CD4-positive, CD25-positive, alpha-beta regulatory T cell (primary cell): ENCODE measurements around the gene SBF1. TPM values are rescaled to one million over a fixed set of nuclear protein-coding genes. Genes with fewer than 3 reads are reported as not detected.

Source experiments
- ATAC-seq, 2 donors: fragments of 150-1000 bp; cut with Tn5 transposase; one replicate each; pipeline ENCODE4 v1.10.0; 2021; ENCODE audit warnings: low read depth in 2 of 2, moderate number of reproducible peaks in 2 of 2, moderate library complexity in 1 of 2
- DNase-seq, 3 donors: peaks; one replicate each; pipeline versions ENCODE4 v3.0.0 to v3.0.0-alpha.2; 2012 to 2022; ENCODE audit warnings: mixed read lengths in 1 of 3
- H3K27ac ChIP-seq: one replicate; pipeline ENCODE4 v1.7.0; 2013; ENCODE audit warnings: mild to moderate bottlenecking, low read length; ENCODE audit not compliant: insufficient read depth, poor library complexity, severe bottlenecking
- H3K27me3 ChIP-seq: one replicate; pipeline ENCODE4 v1.7.0; 2013; ENCODE audit warnings: low read length; ENCODE audit not compliant: control insufficient read depth, insufficient read depth
- H3K36me3 ChIP-seq: one replicate; pipeline ENCODE4 v1.7.0; 2013; ENCODE audit warnings: mild to moderate bottlenecking, low read length, moderate library complexity; ENCODE audit not compliant: control insufficient read depth, insufficient read depth
- H3K4me1 ChIP-seq: 2 replicates; pipeline ENCODE4 v1.7.0; 2013; ENCODE audit warnings: mild to moderate bottlenecking, low read length; ENCODE audit not compliant: insufficient read depth, control insufficient read depth, poor library complexity, severe bottlenecking
- H3K4me3 ChIP-seq: one replicate; pipeline ENCODE4 v1.7.0; 2013; ENCODE audit warnings: low read depth, mild to moderate bottlenecking, low read length, moderate library complexity
- H3K9me3 ChIP-seq, 2 experiments: 1 replicate in 1 of 2; 2 replicates in 1 of 2; pipeline ENCODE4 v1.7.0; 2013; ENCODE audit warnings: low read length in 2 of 2, mild to moderate bottlenecking in 1 of 2, moderate library complexity in 1 of 2; ENCODE audit not compliant: control insufficient read depth in 2 of 2
- H3K27ac Mint-ChIP-seq, 3 donors: one replicate each; pipeline ENCODE4 v1.8.0; 2020 to 2022; ENCODE audit warnings: mild to moderate bottlenecking in 3 of 3, mixed read lengths in 3 of 3, moderate library complexity in 2 of 3
- H3K27me3 Mint-ChIP-seq: one replicate; pipeline ENCODE4 v1.8.0; 2022; ENCODE audit warnings: mild to moderate bottlenecking, mixed read lengths
- H3K36me3 Mint-ChIP-seq: one replicate; pipeline ENCODE4 v1.8.0; 2020; ENCODE audit warnings: mixed read lengths
- H3K4me1 Mint-ChIP-seq, 4 donors: one replicate each; pipeline ENCODE4 v1.8.0; 2020 to 2022; ENCODE audit warnings: mixed read lengths in 4 of 4, mild to moderate bottlenecking in 1 of 4
- H3K4me3 Mint-ChIP-seq, 4 donors: one replicate each; pipeline ENCODE4 v1.8.0; 2020 to 2022; ENCODE audit warnings: mild to moderate bottlenecking in 4 of 4, mixed read lengths in 4 of 4, moderate library complexity in 3 of 4
- H3K9me3 Mint-ChIP-seq, 7 donors: one replicate each; pipeline ENCODE4 v1.8.0; 2020 to 2022; ENCODE audit warnings: mixed read lengths in 7 of 7, mild to moderate bottlenecking in 3 of 7, moderate library complexity in 2 of 7
- polyA plus RNA-seq, 4 donors: library from polyadenylated mRNA; unstranded; fragments of 300-500 nt; fragmentation: Illumina TruSeq; gene quantifications; one replicate each; pipeline ENCODE4 v1.2.3, GENCODE V29; 2021
- total RNA-seq: library from RNA; stranded (reverse); gene quantifications from one replicate; pipeline ENCODE4 v1.2.3, GENCODE V29; 2022

SBF1 gene
- total and polyA plus RNA-seq, 5 donors from 2014 or later, result 16.2 to 220 (median 18.0) TPM

DNA sequence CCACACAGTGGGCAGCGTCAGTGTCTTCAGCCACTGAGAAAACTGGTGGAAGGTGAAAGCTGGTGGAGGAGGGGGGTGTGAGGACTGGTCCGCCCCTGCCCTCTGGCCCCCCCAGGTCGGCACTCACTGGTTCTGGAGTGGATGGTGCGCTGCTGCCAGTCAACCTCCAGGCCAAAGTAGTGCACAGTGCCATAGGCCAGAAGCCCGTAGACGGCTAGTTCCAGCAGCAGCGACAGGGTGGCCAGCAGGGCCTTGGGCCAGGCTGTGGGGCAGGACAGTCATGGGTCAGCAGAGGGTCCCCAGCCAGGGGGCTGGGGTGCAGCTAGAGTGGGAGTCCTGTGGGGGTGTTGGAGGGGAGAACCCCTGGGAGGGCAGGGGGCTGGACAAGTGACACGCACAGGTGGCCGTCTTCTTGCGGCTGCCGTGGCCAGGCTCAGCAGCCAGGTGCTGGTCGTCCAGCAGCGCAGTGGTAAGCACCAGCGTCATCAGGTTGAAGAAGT is 30.5 kb upstream of the SBF1 start:
- Mint-ChIP-seq H3K36me3 (no peaks in the 10 kb centered on the region), H3K4me3 (peak overlapping the region in 2 of 4 donors; percentile 61 to 69), H3K4me1 (peaks cover 0 to 25% (median 14%) of the 10 kb centered on the region in 4 donors), H3K27ac (no peak overlapping the region), H3K27me3 (peaks cover 4% of the 10 kb centered on the region), H3K9me3 (no peaks in the 10 kb centered on the region)
- Histone ChIP-seq H3K4me1 (peaks cover 29% of the 10 kb centered on the region), H3K4me3 (no peak overlapping the region), H3K27ac (no peak overlapping the region), H3K27me3 (no peaks in the 10 kb centered on the region), H3K9me3 (no peaks in the 10 kb centered on the region), H3K36me3 (peaks cover 20% of the 10 kb centered on the region)
- DNase-seq (no peak), ATAC-seq (no peak)

DNA sequence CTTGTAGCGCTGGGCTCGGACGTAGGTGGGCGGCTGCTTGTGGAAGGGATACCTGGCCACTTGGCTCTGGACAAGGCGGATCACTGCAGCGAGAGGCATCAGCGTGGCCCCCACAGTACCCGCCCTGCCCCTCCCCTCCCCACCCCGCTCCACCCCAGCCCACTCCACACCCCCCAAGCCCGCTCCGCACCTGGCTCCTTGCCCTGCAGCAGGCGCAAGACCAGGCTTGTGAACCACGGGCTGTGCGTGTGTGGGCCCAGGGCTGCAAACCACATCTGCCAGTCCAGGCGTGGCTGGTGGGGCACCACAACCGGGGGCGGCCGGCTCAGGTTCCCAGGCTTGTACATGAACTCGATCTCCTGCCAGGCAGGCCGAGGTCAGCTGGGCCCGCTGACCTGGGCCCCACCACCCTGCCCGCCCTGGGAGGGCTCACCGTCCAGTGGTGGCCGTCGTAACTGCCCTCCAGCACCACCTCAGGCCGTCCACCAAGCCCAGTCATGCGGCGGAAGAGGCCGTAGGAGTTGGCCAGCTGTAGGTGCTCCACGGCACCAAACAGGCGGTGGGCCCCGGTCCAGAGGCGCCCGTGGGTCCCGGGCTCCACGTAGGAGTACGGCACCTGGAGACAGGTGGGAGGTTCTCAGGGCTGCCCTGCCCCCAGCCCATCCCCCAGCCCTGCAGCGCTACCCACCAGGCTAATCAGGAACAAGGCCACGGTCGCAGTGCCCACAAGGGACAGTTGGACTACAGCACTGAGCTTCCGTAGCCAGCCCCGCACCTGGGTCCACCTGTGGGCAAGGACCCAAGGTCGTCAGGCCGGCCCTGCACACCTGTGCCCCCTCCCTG is 29.8 kb upstream of the SBF1 start:
- Histone ChIP-seq H3K4me3 (no peak overlapping the region), H3K27me3 (no peaks in the 10 kb centered on the region), H3K4me1 (peaks cover 29% of the 10 kb centered on the region), H3K36me3 (peaks cover 20% of the 10 kb centered on the region), H3K9me3 (no peaks in the 10 kb centered on the region), H3K27ac (no peak overlapping the region)
- ATAC-seq (no peak), DNase-seq (no peak)
- no peaks in the 10 kb centered on the region for H3K36me3 Mint-ChIP-seq
- H3K4me3 Mint-ChIP-seq, result no peak overlapping the region
- H3K27me3 Mint-ChIP-seq, result peaks cover 4% of the 10 kb centered on the region
- no peak overlapping the region for H3K27ac Mint-ChIP-seq
- peaks cover 0 to 24% (median 14%) of the 10 kb centered on the region in 4 donors for H3K4me1 Mint-ChIP-seq
- H3K9me3 Mint-ChIP-seq, result no peaks in the 10 kb centered on the region

- peaks cover 0 to 16% (median 5%) of the 10 kb centered on the region in 4 donors for H3K4me1 Mint-ChIP-seq
- H3K4me3 Mint-ChIP-seq, result no peak overlapping the region
- Histone ChIP-seq H3K9me3 (no peaks in the 10 kb centered on the region), H3K4me1 (peaks cover 19% of the 10 kb centered on the region), H3K4me3 (no peak overlapping the region), H3K27me3 (no peaks in the 10 kb centered on the region), H3K36me3 (peaks cover 20% of the 10 kb centered on the region), H3K27ac (no peak overlapping the region)
- H3K36me3 Mint-ChIP-seq, result no peaks in the 10 kb centered on the region
- ATAC-seq, result no peak
- peaks cover under 1% of the 10 kb centered on the region for H3K27me3 Mint-ChIP-seq
- no peaks in the 10 kb centered on the region for H3K9me3 Mint-ChIP-seq
- H3K27ac Mint-ChIP-seq, result no peak overlapping the region
- DNase-seq, result no peak
Measured at GRCh38 chr22:50503475-50504145, 28.8 kb upstream of the SBF1 start.

DNA sequence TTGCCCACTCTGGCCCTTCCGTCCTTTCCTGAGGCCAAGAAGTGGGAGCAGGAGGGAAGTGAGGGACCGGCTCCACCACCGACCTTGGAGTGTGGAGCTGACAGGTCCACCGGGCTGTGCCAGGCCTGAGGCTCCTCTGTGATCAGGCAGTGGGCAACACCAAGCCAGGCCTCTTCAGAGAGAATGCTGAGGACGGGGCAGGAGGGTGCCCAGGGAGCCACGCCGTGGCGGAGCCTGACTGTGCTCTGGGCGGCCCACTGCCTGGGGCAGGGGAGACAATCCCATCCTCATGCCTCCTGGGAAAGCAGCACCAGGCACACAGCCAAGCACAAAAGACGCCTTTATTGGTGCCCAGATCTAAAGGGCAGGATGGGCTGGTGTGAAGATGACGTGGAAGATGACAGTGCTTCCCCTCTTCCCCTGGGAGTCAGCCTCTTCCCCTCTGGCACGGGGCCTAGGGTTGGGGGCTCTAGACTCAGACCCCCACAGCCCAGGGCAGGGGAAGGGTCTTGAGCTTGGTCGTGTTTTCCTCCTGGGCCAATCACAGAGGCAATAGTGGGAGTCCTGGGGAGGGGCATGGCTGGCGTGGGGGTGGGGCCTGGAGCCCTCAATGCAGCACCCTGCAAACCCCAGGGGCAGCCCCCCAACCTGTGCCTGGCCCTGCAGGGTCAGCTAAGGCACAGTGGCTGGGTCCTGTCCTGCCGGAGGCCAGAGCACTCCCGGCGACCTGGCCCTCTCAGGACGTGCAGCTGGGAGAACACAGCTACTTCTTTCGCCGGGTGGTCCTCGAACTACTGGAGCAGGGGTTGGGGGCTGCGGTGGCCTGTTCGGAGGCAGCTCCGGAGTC is 28.0 kb upstream of the SBF1 start:
- H3K4me1 ChIP-seq, result peaks cover 16% of the 10 kb centered on the region
- H3K36me3 ChIP-seq, result peaks cover 20% of the 10 kb centered on the region
- no peaks in the 10 kb centered on the region for H3K9me3 ChIP-seq
- H3K4me1 Mint-ChIP-seq, result peaks cover 0 to 17% (median 4%) of the 10 kb centered on the region in 4 donors
- no peak for DNase-seq
- H3K36me3 Mint-ChIP-seq, result no peaks in the 10 kb centered on the region
- no peak overlapping the region for H3K27ac ChIP-seq
- no peaks in the 10 kb centered on the region for H3K27me3 ChIP-seq
- H3K4me3 Mint-ChIP-seq, result no peak overlapping the region
- H3K27me3 Mint-ChIP-seq, result no peaks in the 10 kb centered on the region
- no peak overlapping the region for H3K4me3 ChIP-seq
- no peak for ATAC-seq
- no peaks in the 10 kb centered on the region for H3K9me3 Mint-ChIP-seq
- no peak overlapping the region for H3K27ac Mint-ChIP-seq

GRCh38 chr22:50502096-50502495 is 27.3 kb upstream of the SBF1 start:
- H3K27ac Mint-ChIP-seq, result no peak overlapping the region
- Histone ChIP-seq H3K36me3 (peaks cover 20% of the 10 kb centered on the region), H3K9me3 (no peaks in the 10 kb centered on the region), H3K27ac (no peak overlapping the region), H3K27me3 (no peaks in the 10 kb centered on the region), H3K4me3 (no peak overlapping the region), H3K4me1 (peaks cover 16% of the 10 kb centered on the region)
- peak overlapping the region in 1 of 4 donors; percentile 77 for H3K4me3 Mint-ChIP-seq
- no peak for ATAC-seq
- no peaks in the 10 kb centered on the region for H3K27me3 Mint-ChIP-seq
- no peaks in the 10 kb centered on the region for H3K9me3 Mint-ChIP-seq
- peaks cover 0 to 14% (median 4%) of the 10 kb centered on the region in 4 donors for H3K4me1 Mint-ChIP-seq
- no peaks in the 10 kb centered on the region for H3K36me3 Mint-ChIP-seq
- DNase-seq, result no peak

GRCh38 chr22:50500452-50500851 is 25.6 kb upstream of the SBF1 start:
- H3K4me3 Mint-ChIP-seq, result no peak overlapping the region

DNA sequence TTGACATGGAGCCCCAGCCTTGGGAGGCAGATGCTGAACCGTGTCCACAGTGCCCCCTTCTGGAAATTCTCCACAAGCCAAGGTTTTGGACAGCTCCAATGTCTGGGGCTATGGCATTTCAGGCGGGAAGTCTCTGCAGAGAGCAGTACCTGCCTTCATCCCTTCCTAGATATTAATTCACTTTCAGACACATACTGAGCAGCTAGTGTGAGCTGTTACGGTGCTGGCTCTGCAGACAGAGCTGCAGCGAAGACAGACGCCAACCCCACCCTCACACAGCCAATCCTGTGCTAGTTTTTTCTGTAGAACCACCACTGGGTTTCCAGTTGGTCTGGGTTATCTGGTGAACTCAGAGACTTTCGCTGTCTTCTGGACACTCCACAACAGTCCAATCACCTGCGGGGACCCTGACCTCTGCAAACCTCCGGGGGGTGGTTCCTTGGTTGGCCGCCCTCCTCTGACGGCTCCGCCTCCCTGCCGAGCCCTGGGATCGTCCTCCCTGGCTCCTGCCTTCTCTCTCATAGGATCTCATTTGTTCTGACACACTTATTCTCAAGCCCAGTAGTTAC is 23.6 kb upstream of the SBF1 start:
- H3K4me3 ChIP-seq, result no peak overlapping the region
- H3K27ac Mint-ChIP-seq, result no peak overlapping the region
- peak; percentile 74 to 83 for ATAC-seq

More at GRCh38 chr22:50500452-50500851, 25.6 kb upstream of the SBF1 start:
- no peaks in the 10 kb centered on the region for H3K27me3 ChIP-seq
- Mint-ChIP-seq H3K36me3 (no peaks in the 10 kb centered on the region), H3K9me3 (no peaks in the 10 kb centered on the region), H3K27me3 (no peaks in the 10 kb centered on the region), H3K4me1 (peaks cover 0 to 8% (median 4%) of the 10 kb centered on the region in 4 donors), H3K27ac (peak overlapping the region in 1 of 3 donors; percentile 71)
- H3K9me3 ChIP-seq, result no peaks in the 10 kb centered on the region
- H3K36me3 ChIP-seq, result peaks cover 19% of the 10 kb centered on the region
- H3K4me1 ChIP-seq, result no peaks in the 10 kb centered on the region
- ATAC-seq (no peak), DNase-seq (no peak)
- H3K4me3 ChIP-seq, result no peak overlapping the region
- H3K27ac ChIP-seq, result no peak overlapping the region

More for the DNA sequence above, 23.6 kb upstream of the SBF1 start:
- Histone ChIP-seq H3K27ac (no peak overlapping the region), H3K36me3 (peaks cover 11% of the 10 kb centered on the region), H3K27me3 (no peaks in the 10 kb centered on the region), H3K4me1 (no peaks in the 10 kb centered on the region), H3K9me3 (no peaks in the 10 kb centered on the region)
- Mint-ChIP-seq H3K4me3 (peak overlapping the region in 2 of 4 donors; percentile 29 to 63), H3K4me1 (peaks cover 0 to 8% (median 4%) of the 10 kb centered on the region in 4 donors), H3K9me3 (no peaks in the 10 kb centered on the region), H3K36me3 (no peaks in the 10 kb centered on the region), H3K27me3 (no peaks in the 10 kb centered on the region)
- peak; percentile 49 to 74 (median 70) for DNase-seq
